ENCODE results near the gene SACM1L.
"Not testable (repeated sequence)": the region's sequence is repeated elsewhere in the genome, so short reads cannot be mapped to it uniquely, and the experiment has no call there.

SACM1L gene

DNA sequence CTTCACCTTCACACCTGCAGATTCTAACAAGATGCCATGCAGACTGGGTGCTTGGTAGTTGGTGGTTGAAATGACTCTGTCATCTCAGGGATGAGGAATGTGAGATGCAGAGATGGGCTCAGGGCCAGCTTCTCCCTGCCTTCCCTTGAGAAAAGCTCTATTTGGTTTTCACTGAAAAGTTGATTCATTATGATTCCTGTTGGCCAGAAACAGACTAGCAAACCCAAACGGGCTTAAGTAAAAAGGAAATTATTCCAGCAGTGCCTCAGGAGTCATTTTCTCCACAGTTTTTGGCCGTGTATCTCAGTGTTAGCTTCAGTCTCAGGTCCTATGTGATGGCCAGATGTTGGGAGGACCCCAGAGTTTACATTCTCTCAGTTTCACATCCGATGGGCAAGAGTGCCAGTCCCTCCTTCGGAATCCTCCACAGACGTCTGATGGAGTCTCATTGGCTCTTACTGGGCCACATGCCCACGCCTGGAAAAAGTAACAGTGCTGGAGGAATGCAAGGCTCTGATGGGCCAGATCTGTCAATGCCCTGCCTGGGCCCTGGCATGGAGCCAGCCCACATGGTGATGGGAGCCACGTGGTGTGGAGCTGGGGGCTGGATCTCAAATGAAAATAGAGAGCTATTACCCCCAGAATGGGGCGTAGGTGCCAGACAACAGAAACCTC lies 22.3 kb upstream of the SACM1L start:
- no peak for DNase-seq (ENCODE audit: low read depth in 1 of 2, low spot score in 1 of 2)

DNA sequence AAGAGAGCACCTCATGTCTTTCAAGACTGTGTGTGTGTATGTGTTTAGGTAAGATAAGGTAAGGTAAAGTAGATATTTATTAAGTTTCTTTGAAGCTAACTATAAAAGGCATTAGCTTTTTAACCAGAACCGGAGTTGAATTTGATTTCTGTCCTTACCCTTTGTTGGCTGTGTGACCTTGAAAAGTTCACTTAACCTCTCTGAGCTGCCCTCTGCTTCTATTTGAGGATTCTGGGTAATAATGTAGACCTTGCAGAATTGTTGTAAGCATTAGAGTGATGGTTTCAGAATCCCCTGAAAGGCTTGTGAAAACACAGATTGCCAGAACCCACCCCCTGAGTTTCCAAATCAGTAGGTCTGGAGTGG lies 21.6 kb upstream of the SACM1L start:
- no peak for DNase-seq (ENCODE audit: low read depth in 1 of 2, low spot score in 1 of 2)

DNA sequence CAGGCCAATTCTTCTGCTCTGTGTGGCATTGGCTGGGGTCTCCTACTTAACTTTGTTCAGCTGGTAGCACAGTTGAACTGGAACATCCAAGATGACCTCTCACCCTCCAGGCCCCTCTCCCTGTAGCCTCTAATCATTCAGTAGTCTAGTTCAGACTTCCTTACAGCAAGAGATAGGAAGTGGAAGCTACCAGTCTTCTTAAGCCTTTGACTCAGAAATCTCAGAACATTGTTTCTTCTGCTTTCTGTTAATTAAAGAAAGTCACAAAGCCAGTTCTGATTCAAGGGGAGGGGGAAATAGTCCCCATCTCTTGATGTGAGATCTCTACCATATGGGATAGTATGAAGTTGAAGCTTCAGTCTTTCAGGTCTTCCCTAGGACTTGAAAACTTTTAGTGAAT lies 18.8 kb upstream of the SACM1L start:
- DNase-seq (ENCODE audit: low read depth in 1 of 2, low spot score in 1 of 2): no peak

DNA sequence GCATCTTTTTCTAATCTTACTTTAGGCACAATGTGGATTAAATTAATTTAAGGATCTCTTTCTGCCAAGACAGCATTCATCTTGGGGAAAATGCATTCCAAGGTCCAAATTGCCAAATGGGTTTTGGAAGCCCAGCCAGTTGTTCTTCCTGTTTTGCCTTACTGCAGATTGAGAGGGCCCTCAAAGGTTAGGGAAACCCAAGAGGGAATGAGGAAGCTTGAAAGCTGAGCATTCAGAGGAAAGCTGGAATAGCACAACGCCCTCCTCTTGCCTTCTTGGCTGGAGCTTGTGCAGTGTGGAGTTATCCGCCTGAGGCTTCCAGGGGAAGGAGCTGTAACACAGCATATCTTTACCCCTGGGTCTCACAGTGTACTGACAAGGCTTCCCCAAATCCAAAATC lies 18.2 kb upstream of the SACM1L start:
- no peak for DNase-seq (ENCODE audit: low read depth in 1 of 2, low spot score in 1 of 2)

DNA sequence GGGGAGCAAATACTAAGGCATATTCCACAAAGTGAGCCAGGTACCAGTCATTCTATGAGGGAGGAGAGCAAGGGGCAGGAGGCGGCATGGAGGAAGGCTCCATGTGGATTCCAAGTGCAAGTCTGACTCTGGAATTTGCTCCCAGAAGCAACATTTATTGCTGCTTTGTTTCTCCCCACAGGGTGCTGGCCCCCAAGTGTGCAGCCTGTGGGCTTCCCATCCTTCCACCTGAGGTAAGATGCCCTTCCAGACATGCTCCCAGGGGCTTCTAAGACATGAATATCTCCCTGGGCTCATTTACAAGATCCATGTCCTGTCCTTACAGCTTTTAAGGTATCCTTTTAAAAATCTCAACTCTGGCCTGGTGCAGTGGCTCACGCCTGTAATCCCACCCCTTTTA lies 15.9 kb upstream of the SACM1L start:
- DNase-seq (ENCODE audit: low read depth in 1 of 2, low spot score in 1 of 2): no peak

DNA sequence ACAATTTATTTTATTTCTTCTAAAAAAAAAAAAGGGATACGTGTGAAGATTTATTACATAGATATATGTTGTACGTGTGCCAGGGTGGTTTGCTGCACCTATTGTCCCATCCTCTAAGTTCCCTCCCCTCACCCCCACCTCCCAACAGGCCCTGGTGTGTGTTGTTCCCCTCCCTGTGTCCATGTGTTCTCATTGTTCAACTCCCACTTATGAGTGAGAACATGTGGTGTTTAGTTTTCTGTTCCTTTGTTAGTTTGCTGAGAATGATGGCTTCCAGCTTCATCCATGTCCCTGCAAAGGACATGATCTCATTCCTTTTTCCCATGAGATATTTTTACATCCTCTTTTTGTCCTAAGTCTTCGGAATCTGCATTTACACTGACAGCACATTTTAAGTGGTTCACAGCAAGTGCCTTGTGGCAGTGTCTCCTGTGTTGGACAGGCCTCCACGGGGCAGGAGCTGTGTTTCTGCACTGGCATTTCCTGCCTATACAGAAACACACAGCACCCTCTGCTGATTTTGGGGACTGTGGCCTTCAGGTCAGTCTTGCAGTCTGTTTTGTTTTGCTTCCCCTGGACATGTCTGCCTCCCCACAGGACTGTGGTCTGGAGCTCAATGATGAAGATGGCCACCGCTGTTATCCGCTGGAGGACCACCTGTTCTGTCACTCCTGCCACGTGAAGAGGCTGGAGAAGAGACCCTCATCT lies 12.7 kb upstream of the SACM1L start:
- no peak for DNase-seq (ENCODE audit: low read depth in 1 of 2, low spot score in 1 of 2)

DNA sequence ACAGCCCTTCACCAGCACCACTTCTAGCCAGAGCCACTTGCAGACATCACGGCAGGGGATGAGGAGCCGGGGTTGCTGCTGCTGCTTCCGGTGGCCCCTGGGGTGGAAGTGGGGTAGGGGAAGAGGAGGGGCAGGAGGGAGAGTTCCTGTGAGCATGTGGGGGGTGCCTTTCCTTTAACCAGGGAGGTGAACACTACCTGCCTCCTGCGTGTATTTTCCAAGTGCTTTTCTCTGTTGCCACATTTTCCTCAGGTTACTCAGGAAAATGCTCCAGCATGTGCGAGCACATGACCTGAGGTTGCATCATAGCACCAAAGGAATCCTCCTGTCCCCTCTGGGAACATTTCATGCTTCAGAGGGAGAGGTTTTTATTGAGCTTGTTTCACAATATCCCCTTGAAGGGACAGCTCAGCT lies 12.2 kb upstream of the SACM1L start:
- peak in 1 of 2 donors; percentile 35 for DNase-seq (ENCODE audit: low read depth in 1 of 2, low spot score in 1 of 2)

DNA sequence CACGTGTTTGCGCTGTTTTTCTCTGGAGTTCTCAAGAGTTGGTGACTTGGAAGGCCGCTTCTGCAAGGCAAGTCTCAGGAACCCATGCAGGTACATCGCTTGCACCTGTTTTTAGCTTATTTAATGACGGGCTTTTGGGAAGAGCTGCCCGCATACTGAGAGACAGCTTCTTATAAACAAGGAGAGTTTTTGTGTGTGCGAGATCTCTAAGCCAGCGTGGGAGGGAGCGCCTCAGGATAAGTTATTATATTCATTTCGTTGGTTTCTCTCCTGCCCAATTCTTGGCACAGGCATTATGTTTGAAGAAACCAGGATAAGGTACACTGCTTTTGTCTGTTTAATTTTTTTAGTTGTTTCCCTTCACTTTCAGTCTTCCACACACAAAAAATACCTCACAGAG lies 11.4 kb upstream of the SACM1L start:
- DNase-seq (ENCODE audit: low read depth in 1 of 2, low spot score in 1 of 2): no peak

DNA sequence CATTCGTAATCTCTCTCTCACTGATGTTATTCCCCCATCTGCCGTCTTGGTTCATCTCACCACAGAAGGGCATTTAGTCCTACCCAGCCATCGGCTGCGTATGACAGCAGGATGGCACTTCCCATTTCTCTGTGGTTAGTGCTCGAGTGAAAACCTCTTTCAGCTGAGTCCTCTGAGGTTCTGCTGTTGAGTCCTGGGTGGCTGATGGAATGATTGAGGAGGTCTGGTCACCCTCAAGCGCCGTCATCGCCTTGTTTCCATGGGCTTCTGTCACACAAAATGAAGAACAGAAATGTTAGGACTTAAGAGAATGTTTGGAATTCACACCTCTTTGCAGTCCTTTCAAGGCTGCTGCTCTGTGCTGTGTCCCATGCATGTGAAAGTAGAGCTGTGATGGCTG lies 9.4 kb upstream of the SACM1L start:
- no peak for DNase-seq (ENCODE audit: low read depth in 1 of 2, low spot score in 1 of 2)

DNA sequence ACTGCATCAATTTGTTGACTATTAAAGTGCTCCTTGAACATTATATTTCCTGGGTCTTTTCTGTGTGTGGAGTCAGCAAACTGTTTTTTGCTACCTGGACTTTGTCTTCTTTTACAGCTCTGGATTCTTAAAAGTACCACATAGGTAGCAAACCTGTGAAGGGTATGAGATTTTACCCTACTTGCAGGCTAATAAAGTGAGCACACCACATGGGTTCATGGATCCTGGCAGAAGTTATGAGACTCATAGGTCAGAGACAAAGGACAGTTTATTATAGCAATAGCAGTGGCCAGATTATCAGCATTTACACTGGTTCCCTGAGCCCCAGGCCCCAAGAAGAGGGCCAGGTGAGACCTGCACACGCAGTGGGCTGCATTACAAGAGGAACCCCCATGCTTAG lies 8.0 kb upstream of the SACM1L start:
- no peak for DNase-seq (ENCODE audit: low read depth in 1 of 2, low spot score in 1 of 2)

DNA sequence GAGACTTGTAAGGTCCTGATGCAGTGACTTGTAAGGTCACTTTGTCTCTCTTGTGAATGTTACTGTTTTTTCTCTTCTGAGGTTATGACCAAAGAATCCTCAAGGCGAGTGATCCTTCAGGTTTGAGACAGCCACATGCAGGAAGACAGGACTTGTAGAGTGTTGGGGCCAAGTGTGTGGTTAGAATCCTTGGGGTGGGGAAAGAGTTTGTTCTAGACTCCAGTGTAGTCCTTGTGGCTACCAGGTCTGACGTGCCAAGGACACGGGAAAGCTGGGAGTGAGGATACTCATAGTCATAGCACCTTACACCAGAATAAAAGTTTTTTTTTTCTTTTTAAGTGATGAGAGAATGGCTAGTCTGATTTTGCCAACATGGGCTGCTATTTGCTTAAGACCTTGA lies 7.3 kb upstream of the SACM1L start:
- no peak for DNase-seq (ENCODE audit: low read depth in 1 of 2, low spot score in 1 of 2)

DNA sequence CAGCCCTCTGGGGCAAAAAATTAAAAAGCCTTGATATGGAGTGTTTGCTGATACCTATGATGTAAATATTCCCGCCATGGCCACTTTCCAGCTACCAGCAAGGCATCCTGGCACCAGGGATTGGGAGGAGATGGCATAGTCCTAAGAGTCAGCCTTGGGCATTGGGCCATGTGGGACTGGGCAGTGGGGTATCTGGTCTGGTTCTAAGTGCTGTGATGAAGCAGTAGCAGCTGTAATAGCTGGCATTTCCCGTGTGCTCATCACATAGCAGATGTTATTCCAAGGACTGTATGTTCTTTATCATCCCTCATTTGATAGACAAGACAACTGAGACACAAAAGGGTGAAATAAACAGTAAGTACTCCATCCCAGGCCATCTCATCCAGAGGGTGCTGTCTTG lies 6.9 kb upstream of the SACM1L start:
- DNase-seq (ENCODE audit: low read depth in 1 of 2, low spot score in 1 of 2): no peak

DNA sequence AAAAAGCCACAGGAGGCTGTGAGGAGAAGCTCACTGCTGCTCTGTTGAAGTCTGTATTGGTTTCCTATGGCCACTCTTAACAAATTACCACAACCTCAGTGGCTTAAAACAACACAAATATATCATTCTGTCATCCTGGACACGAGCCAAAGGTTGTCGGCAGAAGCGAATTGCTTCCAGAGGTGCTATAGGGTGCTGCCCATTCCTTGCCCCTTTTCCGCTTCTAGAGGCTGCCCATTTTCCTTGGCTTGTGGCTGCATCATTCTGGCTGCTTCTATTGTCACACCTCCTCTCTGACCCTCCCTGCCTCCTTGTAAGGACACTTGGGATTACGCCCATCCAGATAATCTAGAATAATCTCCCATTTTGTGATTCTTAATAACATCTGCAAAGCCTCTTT lies 6.4 kb upstream of the SACM1L start:
- no peak for DNase-seq (ENCODE audit: low read depth in 1 of 2, low spot score in 1 of 2)

DNA sequence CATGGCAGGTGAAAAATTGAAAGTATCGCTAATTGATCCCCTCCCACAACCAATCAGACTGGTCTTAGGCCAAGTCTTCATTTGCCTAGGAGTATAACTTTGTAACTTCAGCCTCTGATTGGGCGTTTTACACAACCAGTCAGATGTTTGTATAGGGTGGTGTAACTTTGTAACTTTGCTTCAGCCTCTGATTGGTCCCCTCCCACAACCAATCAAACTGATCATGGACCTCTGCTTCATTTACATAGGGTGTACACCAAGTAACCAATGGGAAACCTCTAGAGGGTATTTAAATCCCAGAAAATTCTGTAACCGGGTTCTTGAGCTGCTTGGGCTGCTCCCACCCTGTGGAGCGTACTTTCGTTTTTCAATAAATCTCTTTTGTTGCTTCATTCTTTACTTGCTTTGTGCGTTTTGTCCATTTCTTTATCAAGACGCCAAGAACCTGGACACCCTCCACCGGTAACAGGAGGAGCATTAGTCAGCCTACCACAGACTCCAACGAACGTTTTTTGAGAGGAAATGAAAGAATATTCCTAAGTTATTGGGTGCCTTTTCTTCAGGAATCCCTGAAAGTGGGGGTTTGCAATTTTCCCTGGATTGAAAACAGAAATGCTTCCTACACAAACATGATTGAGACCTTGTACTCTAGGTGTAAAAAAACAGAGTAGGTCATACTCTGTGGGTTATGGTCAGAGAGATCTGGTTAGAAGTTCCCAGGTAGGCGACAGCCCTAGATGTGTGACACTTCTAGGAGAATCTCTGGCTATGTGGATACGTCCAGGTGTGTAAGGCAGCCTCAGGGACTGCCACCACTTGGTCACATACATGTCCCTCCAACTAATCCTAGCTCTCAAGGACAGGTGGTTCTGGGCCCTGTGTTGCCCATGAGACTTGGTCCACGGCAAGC lies 5.5 kb upstream of the SACM1L start:
- no peak for DNase-seq (ENCODE audit: low read depth in 1 of 2, low spot score in 1 of 2)

DNA sequence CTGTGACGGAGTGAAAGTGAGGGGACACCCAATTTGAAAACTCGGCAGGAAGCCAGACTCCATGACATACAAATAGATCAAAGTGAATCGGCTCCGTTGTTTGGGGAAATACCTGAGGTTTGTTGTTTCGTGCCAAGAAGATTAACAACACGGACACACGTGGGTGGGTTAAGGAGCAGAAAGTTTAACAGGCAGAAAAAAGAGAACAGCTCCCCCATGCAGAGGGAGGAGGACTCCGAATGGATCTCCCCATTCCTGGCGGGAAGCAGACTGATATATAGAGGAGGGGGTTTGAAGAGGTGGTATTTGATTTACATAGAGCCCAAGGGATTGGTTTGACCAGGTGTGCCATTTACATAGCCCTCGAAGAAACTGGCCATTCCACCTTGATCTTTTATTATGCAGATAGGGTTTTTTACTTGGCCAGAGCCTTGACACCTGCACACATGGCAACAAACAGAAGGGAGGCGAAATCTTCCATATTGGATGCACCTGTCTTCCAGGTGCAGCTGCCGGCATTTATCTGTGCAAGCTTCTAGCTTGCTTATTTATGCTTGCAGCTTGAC lies 4.8 kb upstream of the SACM1L start:
- DNase-seq (ENCODE audit: low read depth in 1 of 2, low spot score in 1 of 2): no peak

DNA sequence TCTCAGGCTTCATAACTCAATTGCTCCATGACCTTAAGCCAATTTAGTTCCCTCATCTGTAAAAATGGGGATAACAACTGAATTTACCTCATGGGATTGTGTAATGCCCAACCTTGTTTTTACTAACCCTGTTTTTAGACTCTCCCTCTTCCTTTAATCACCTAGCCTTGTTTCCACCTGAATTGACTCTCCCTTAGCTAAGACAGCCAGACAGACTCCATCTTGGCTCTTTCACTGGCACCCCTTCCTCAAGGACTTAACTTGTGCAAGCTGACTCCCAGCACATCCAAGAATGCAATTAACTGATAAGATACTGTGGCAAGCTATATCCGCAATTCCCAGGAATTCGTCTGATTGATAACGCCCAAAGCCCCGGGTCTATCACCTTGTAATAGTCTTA lies 3.5 kb upstream of the SACM1L start:
- DNase-seq (ENCODE audit: low read depth in 1 of 2, low spot score in 1 of 2): not testable (repeated sequence)

DNA sequence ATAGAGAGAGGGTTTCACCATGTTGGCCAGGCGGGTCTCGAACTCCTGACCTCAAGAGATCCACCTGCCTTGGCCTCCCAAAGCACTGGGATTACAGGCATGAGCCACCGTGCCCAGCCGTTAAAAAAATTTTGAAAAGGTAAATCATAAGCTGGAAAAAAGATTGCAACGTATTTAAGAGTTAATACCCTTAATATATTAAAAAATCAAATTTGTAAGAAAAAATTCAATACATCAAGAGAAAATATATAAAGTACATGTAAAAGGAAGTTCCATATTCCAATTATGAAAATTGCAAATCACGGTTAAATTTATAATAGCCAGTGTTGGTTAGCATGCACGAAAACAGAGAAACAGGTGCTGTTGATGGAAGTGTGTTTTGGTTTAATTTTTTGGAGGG lies 2.3 kb upstream of the SACM1L start:
- DNase-seq (ENCODE audit: low read depth in 1 of 2, low spot score in 1 of 2): no peak

DNA sequence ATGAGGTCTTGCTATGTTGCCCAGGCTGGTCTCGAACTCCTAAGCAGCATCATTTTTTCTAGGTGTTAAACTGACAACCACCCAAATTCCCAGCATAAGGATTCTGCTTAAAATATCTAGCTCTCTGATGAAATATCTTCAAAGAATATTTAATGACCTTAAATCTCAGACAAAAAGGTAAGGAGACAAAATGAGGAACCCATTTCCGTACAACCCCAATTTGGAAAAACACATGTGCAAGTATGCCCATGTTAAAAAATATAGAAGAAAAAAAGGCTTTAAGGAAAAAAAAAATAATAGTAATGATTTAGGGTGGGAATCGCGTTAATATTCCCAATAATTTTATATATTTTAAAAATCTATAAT lies 1.4 kb upstream of the SACM1L start:
- no peak for DNase-seq (ENCODE audit: low read depth in 1 of 2, low spot score in 1 of 2)

DNA sequence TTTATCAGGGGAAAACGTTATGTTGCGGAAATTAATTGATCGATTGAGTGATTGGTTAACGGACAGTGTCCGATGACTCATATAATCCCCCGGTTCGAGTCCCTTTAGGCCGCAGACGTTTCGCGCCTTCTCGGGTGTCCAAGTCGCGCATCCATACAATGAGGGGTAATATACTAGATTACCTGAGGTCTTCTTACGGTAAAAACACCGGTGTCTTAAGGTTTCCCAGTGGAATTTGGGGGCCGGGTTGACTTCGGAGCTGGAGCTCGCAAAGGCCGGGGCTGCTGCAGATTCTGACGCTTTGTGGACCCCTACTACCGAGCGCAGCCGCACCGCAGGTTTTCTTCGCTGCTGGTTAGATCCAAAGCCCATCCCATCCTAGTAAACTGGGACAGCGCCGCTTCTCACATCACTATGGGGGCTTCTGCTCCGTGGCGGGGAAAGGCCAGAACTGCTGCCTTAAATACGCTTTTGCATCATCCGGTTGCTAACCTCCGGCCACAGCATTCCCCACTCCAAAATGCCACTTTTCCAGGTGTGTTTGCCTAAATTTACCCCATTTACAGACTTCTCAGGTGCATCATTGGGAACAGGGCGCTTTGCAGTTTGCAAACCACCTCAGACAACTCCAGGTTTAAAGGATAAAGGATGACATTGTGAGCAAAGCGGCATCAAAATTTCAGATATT lies 858 bp upstream of the SACM1L start:
- DNase-seq (ENCODE audit: low read depth in 1 of 2, low spot score in 1 of 2): no peak

DNA sequence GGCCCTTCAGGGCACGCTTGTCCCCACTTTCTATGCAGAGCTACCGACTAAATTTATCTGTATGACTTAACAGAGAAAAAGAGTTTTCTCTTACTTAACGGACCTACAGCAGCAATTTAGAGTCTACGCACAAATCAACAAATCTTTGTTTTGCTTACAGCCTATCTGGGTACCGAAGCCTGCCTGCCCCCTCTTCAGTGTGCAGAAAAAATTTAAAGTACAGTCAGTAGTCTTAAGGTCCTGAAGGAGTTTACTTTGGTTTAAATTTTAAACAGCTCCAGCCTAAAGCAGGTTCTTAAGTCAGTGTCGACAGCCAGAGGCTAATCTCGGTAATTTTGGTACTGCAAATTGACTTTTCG lies 570 bp downstream of the SACM1L start:
- DNase-seq (ENCODE audit: low read depth in 1 of 2, low spot score in 1 of 2): no peak

DNA sequence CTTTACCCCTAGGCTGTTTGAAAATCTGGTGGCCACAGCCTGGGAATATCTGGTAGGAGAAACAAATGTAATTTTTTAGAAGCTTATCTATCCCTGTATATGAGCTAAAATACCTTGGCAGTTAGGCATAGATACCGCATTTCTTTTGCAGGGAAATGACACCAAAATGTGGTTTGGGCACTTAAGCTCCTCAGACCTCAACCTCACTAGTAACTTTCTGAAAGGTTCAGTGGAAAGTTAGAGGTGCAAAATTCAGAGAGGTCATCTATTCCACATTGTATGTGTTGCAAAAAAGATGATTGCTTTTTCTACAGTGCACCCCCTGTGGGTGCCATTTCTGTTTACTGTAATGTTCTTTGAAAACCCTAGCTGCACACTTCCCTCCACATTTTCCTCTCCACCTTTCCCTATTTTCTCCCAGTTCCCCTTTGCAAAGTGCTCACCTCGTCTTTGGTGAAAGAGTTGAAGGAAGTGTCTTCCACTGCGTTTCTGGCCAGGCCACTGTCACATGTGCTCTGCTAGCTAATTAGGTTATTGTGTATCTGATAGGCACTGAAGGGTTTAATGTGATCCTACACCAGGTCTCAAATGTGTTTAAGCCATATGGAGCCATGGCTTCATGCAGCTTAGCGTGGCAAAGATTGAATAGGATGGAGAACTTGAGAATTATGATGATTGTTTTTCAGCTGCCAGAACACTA lies 1.3 kb downstream of the SACM1L start:
- DNase-seq (ENCODE audit: low read depth in 1 of 2, low spot score in 1 of 2): no peak

Measured in stimulated activated CD4-positive, alpha-beta T cell treated with anti-CD3 and anti-CD28 coated beads, Interleukin-15, amount 100 ng/mL, for 1 hour (primary cell).